ENCODE measurements around the gene ABCA7. TPM values are rescaled to one million over a fixed set of nuclear protein-coding genes. Genes with fewer than 3 reads are reported as not detected.

ABCA7 gene
- total RNA-seq, 4 donors from 2014 or later = 6.0 to 20.0 (median 15.0) TPM

- ATAC-seq (no peak), DNase-seq (no peak)
- H3K9me3 ChIP-seq = no peaks in the 10 kb centered on the region
- H3K36me3 ChIP-seq = no peaks in the 10 kb centered on the region
- in situ Hi-C loops (cut with MboI; ENCODE audit: low sequenced_read_pairs in 4 of 4) (no loop called here), intact Hi-C loops (cut with DNase I; ENCODE audit: low total_unique reads) (no loop called here)
- H3K27me3 ChIP-seq = peaks cover 21 to 36% (median 32%) of the 10 kb centered on the region in 3 donors
- H3K27ac ChIP-seq = peak overlapping the region; percentile 41 to 80 (median 64)
- no peak for TF ChIP-seq CTCF (IDR thresholded peaks at IDR 0.05 in 4 of 5, conservative IDR thresholded peaks at IDR 0.05 in 1 of 5)
- TF ChIP-seq POLR2A (IDR thresholded peaks at IDR 0.05) = no peak
- H3K4me1 ChIP-seq = peaks cover 0 to 8% of the 10 kb centered on the region in 2 donors
- H3K4me3 ChIP-seq = peak overlapping the region; percentile 46 to 62 (median 58)
These were observed 12.3 kb upstream of the ABCA7 start for GRCh38 chr19:1027650-1028061.

GRCh38 chr19:1028062-1028926 lies 11.6 kb upstream of the ABCA7 start:
- ATAC-seq = no peak
- intact Hi-C loops (cut with DNase I; ENCODE audit: low total_unique reads) = no loop called here
- DNase-seq = no peak
- peak overlapping the region; percentile 41 to 80 (median 64) for H3K27ac ChIP-seq
- H3K4me3 ChIP-seq = peak overlapping the region; percentile 46 to 62 (median 58)
- TF ChIP-seq CTCF (IDR thresholded peaks at IDR 0.05 in 4 of 5, conservative IDR thresholded peaks at IDR 0.05 in 1 of 5) (no peak), POLR2A (IDR thresholded peaks at IDR 0.05) (no peak)
- peaks cover 21 to 36% (median 32%) of the 10 kb centered on the region in 3 donors for H3K27me3 ChIP-seq
- H3K4me1 ChIP-seq = peaks cover 0 to 8% of the 10 kb centered on the region in 2 donors
- H3K9me3 ChIP-seq = no peaks in the 10 kb centered on the region
- H3K36me3 ChIP-seq = no peaks in the 10 kb centered on the region
- in situ Hi-C loops (cut with MboI; ENCODE audit: low sequenced_read_pairs in 4 of 4) = no loop called here

GRCh38 chr19:1032264-1032867 lies 7.5 kb upstream of the ABCA7 start:
- no peak for ATAC-seq
- H3K4me3 ChIP-seq = no peak overlapping the region
- in situ Hi-C loops (cut with MboI; ENCODE audit: low sequenced_read_pairs in 4 of 4) (no loop called here), intact Hi-C loops (cut with DNase I; ENCODE audit: low total_unique reads) (no loop called here)
- H3K4me1 ChIP-seq = peaks cover 0 to 8% of the 10 kb centered on the region in 2 donors
- peaks cover 6 to 14% (median 11%) of the 10 kb centered on the region in 3 donors for H3K27me3 ChIP-seq
- no peak overlapping the region for H3K27ac ChIP-seq
- H3K9me3 ChIP-seq = no peaks in the 10 kb centered on the region
- TF ChIP-seq CTCF (IDR thresholded peaks at IDR 0.05 in 4 of 5, conservative IDR thresholded peaks at IDR 0.05 in 1 of 5) = no peak
- no peak for DNase-seq
- no peaks in the 10 kb centered on the region for H3K36me3 ChIP-seq

- H3K27me3 ChIP-seq = no peaks in the 10 kb centered on the region
- no peak for ATAC-seq
- intact Hi-C loops (cut with DNase I; ENCODE audit: low total_unique reads) (no loop called here), in situ Hi-C loops (cut with MboI; ENCODE audit: low sequenced_read_pairs in 4 of 4) (no loop called here)
- H3K4me1 ChIP-seq = peaks cover 11 to 14% of the 10 kb centered on the region in 2 donors
- H3K36me3 ChIP-seq = no peaks in the 10 kb centered on the region
- no peak for DNase-seq
- no peaks in the 10 kb centered on the region for H3K9me3 ChIP-seq
- no peak overlapping the region for H3K27ac ChIP-seq
- no peak overlapping the region for H3K4me3 ChIP-seq
- no peak for TF ChIP-seq CTCF (IDR thresholded peaks at IDR 0.05 in 4 of 5, conservative IDR thresholded peaks at IDR 0.05 in 1 of 5)
- TF ChIP-seq POLR2A (IDR thresholded peaks at IDR 0.05) = no peak
These were observed 3.8 kb upstream of the ABCA7 start for GRCh38 chr19:1035998-1036621.
